Measurements from ENCODE around the gene REC8. TPM values are rescaled to one million over a fixed set of nuclear protein-coding genes. Genes with fewer than 3 reads are reported as not detected.
A peak's percentile ranks its signal among the peaks of the same experiment; 100 is the strongest.

Gene REC8
- total and polyA plus RNA-seq, 2 of the 13 experiments (the other 11 are each of a cell fraction or from before 2014, with no cell fraction given), result 3.4 to 14.7 TPM

GRCh38 chr14:24141097-24141880 is 30.6 kb upstream of the REC8 start, which contains the start of gene EMC9 (continued):
- TF ChIP-seq ZNF670 (CRISPR knock-in tag; IDR thresholded peaks at IDR 0.05; ENCODE audit: borderline replicate concordance) (no peak), KDM5B (CRISPR knock-in tag; IDR thresholded peaks at IDR 0.05; ENCODE audit: borderline replicate concordance) (peak; percentile 99), SIN3B (IDR thresholded peaks at IDR 0.05; ENCODE audit: low read length) (peak; percentile 68; the same call in 1 of the 2 replicates), ZNF543 (CRISPR knock-in tag; IDR thresholded peaks at IDR 0.05) (peak; percentile 98), NFYB (CRISPR knock-in tag; IDR thresholded peaks at IDR 0.05) (peak; percentile 99), KLF13 (CRISPR knock-in tag; IDR thresholded peaks at IDR 0.05) (peak; percentile 94), NCOA5 (CRISPR knock-in tag; IDR thresholded peaks at IDR 0.05) (no peak), ZBTB44 (CRISPR knock-in tag; IDR thresholded peaks at IDR 0.05) (0 out of 2 replicates have a peak, but pooled peaks have one; percentile 33), ZBTB10 (CRISPR knock-in tag; IDR thresholded peaks at IDR 0.05; ENCODE audit: borderline replicate concordance) (peak; percentile 66; the same call in 1 of the 2 replicates), ZBTB26 (CRISPR knock-in tag; IDR thresholded peaks at IDR 0.05; ENCODE audit: borderline replicate concordance) (peak; percentile 67; the same call in 1 of the 2 replicates), RFXAP (CRISPR knock-in tag; IDR thresholded peaks at IDR 0.05; ENCODE audit: borderline replicate concordance) (peak; percentile 99), SP140L (CRISPR knock-in tag; IDR thresholded peaks at IDR 0.05; ENCODE audit: borderline replicate concordance) (no peak; the same call in 1 of the 2 replicates), MYPOP (CRISPR knock-in tag; IDR thresholded peaks at IDR 0.05) (no peak), ADNP (CRISPR knock-in tag; IDR thresholded peaks at IDR 0.05) (peak; percentile 7), PITX1 (CRISPR knock-in tag; IDR thresholded peaks at IDR 0.05) (peak; percentile 84)

Measured in HepG2 (cell line).